ENCODE data around the gene NR1H3.

Gene NR1H3

DNA sequence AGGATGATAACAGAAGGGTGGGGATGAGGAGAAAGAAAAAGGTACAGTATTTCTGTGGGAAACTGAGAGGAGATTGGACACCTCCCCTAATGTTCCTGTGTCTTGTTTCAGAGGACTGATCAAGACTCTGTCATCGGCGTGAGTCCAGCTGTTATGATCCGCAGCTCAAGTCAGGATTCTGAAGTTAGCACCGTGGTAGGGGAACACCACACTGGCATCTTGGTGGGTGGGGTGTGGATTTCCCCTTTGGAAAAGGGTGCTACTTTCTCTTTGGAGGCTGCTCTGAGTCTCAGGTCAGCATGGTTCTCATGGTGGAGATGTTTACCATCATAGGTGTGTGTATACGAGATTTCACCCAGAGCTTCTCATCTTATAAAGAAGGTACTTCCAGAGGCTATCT lies 37.6 kb downstream of the NR1H3 start:
- TF ChIP-seq, protein P1, sequence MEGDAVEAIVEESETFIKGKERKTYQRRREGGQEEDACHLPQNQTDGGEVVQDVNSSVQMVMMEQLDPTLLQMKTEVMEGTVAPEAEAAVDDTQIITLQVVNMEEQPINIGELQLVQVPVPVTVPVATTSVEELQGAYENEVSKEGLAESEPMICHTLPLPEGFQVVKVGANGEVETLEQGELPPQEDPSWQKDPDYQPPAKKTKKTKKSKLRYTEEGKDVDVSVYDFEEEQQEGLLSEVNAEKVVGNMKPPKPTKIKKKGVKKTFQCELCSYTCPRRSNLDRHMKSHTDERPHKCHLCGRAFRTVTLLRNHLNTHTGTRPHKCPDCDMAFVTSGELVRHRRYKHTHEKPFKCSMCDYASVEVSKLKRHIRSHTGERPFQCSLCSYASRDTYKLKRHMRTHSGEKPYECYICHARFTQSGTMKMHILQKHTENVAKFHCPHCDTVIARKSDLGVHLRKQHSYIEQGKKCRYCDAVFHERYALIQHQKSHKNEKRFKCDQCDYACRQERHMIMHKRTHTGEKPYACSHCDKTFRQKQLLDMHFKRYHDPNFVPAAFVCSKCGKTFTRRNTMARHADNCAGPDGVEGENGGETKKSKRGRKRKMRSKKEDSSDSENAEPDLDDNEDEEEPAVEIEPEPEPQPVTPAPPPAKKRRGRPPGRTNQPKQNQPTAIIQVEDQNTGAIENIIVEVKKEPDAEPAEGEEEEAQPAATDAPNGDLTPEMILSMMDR (IDR thresholded peaks at IDR 0.05; ENCODE audit: low read depth, low read length) = no peak
- no peak for DNase-seq (ENCODE audit: low read depth in 2 of 2)
- no peak overlapping the region for H3K4me3 ChIP-seq (replicated peaks in 1 of 2; ENCODE audit: low read depth in 2 of 2, low read length in 2 of 2)

DNA sequence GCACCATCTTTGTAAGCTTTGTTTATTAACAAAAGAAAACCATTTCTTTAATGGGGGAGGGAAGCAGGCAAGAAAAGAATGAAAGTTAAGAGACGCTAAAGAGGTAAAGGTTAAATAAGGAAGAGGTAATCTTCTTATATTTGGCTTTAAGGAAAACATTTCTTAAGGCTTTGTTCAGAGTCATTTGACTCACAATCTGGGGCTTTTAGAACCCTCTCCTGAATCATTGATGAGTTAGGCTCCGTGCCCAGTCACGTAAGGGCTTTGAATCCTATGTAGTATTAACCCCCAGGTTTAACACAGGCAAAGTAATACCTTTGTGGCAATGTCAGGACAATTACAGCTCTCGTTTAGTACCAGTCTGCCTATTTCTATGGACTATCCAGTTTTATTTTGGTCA lies 38.2 kb downstream of the NR1H3 start:
- peak in 1 of 2 donors; percentile 42 for DNase-seq (ENCODE audit: low read depth in 2 of 2)
- no peak overlapping the region for H3K4me3 ChIP-seq (replicated peaks in 1 of 2; ENCODE audit: low read depth in 2 of 2, low read length in 2 of 2)
- TF ChIP-seq, protein P1 (IDR thresholded peaks at IDR 0.05; ENCODE audit: low read depth, low read length) = no peak

DNA sequence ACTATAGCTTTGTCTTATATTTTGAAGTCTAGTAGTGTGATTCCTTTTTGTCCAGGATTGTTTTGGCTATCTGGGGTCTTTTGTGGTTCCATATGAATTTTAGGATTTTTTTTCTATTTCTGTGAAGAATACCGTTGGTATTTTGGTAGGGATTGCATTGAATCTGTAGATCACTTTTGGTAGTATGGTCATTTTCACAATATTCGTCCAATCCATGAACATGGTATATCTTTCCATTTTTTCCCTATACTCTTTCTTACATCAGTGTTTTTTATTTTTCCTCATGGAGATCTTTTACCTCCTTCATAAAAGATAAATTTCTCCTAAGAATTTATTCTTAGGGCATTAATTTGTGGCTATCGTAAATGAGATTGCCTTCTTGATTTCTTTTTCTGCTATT lies 41.3 kb downstream of the NR1H3 start:
- TF ChIP-seq, protein P1 (IDR thresholded peaks at IDR 0.05; ENCODE audit: low read depth, low read length) = no peak
- H3K4me3 ChIP-seq (replicated peaks in 1 of 2; ENCODE audit: low read depth in 2 of 2, low read length in 2 of 2) = no peak overlapping the region
- no peak for DNase-seq (ENCODE audit: low read depth in 2 of 2)

DNA sequence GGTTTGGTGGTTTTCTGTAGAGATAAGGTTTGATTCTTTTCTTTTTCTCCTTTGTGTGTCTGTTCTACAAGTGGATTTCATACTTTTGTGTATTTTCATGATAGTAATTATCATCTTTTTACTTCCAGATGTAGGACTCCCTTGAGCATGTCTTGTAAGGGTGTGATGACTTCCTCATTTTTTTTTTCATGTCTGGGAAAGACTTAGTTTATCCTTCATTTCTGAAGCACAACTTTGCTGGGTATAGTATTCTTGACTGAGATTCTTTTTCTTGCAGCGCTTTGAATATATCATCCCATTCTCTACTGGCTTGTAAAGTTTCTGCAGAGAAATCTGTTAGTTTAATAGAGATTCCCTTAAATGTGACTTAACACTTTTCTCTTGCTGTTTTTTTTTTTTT lies 45.1 kb downstream of the NR1H3 start:
- DNase-seq (ENCODE audit: low read depth in 2 of 2) = no peak
- TF ChIP-seq, protein P1 (IDR thresholded peaks at IDR 0.05; ENCODE audit: low read depth, low read length) = no peak
- no peak overlapping the region for H3K4me3 ChIP-seq (replicated peaks in 1 of 2; ENCODE audit: low read depth in 2 of 2, low read length in 2 of 2)

DNA sequence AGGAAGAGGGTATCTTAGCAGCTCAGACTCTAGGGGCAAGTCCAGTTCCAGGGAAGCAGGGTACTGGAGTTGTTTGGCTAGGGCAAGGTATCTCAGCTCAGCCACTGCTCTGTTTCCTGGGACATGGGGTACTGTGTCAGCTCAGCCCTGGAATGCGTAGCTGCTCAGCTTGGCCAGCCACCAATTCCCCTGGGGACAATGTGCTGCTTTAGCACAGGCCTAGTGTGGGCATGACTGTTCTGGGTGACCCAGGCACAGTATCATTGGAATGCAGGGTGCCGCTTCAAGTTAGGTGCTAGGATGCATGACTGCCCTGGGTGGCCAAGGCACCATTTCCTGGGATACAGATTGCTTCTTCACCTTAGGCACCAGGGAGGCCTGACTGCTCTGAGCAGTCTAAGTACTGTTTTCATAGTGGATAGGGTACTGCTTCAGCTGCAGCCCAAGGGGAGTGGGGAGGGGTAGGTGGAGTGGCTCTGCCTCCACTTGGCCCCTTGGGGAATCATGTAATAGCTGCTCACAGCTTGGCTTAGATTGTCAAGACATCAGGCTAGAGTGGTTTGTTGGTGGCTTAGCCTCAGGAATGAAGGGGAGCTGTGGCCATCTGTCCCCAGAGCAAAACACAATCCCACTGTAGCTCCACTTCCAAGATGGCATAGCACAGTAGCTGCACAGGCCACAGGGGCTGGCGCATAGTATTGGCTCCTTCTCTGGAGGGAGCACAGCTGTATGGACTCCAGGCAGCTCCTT lies 48.1 kb downstream of the NR1H3 start:
- DNase-seq (ENCODE audit: low read depth in 2 of 2) = peak in 1 of 2 donors; percentile 36
- TF ChIP-seq, protein P1 (IDR thresholded peaks at IDR 0.05; ENCODE audit: low read depth, low read length) = no peak
- H3K4me3 ChIP-seq (replicated peaks in 1 of 2; ENCODE audit: low read depth in 2 of 2, low read length in 2 of 2) = no peak overlapping the region

DNA sequence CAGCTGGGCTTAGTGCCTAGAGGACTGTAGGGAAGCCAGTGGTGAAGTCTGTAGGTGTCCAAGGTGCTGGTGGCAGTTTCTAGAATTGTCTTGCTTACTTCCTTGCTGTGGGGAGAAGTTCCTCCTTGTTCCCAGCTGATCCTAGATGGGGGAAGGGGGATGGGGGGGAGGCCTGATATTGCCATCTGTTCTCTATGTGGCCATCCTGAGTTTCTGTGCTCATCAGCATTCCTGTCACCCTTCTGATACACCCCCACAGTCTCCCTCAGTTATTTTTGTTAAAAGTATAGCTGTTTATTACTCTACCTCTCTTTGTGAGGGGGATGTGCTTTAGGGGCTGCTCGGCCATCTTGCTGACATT lies 48.7 kb downstream of the NR1H3 start:
- DNase-seq (ENCODE audit: low read depth in 2 of 2) = no peak
- TF ChIP-seq, protein P1 (IDR thresholded peaks at IDR 0.05; ENCODE audit: low read depth, low read length) = no peak
- H3K4me3 ChIP-seq (replicated peaks in 1 of 2; ENCODE audit: low read depth in 2 of 2, low read length in 2 of 2) = no peak overlapping the region
